K562 (cell line): ENCODE data around the gene HP1BP3. TPM values are rescaled to one million over a fixed set of nuclear protein-coding genes. Genes with fewer than 3 reads are reported as not detected.
A peak's percentile ranks its signal among the peaks of the same experiment; 100 is the strongest.

Experiments used
- ATAC-seq: fragments of 200-7000 bp; cut with Tn5 transposase; 3 replicates; pipeline ENCODE4 v1.9.1; 2020; ENCODE audit warnings: moderate library complexity
- BruUV-seq: library from RNA; stranded (reverse); fragments of 400-500 nt; replicated peaks from 2 replicates; lab custom pipeline; 2021; lab: Mats Ljungman, UMichigan
- CTCF ChIA-PET: fragments of 300-600 bp; formaldehyde crosslinking; extraction: SDS; loops from one replicate; lab custom pipeline; 2021; ENCODE audit warnings: low intra/inter-chr PET ratio; lab: Yijun Ruan, JAX
- POLR2A ChIA-PET: fragments of 300-600, 350-650 bp; sonication (Branson Sonifier 250); formaldehyde crosslinking; extraction: SDS; loops from one replicate; lab custom pipeline; 2021; ENCODE audit warnings: antibody characterized with exemption, inconsistent platforms; lab: Yijun Ruan, JAX
- DNase-seq, 4 experiments: peaks; one replicate each; pipeline versions ENCODE4 v3.0.0 to v3.0.0-alpha.2; 2011 to 2018; ENCODE audit warnings: low spot score in 3 of 4, mixed read lengths in 3 of 4; ENCODE audit errors: extremely low read depth in 1 of 4
- FAIRE-seq: peaks from 2 replicates; lab custom pipeline; 2011; peaks lifted over from hg19 to GRCh38; lab: Jason Lieb, UNC
- H2AFZ ChIP-seq: 2 replicates; pipeline ENCODE4 v1.6.0; 2011; ENCODE audit warnings: low read depth, low read length, control low read depth, inconsistent platforms
- H3K27ac ChIP-seq: fragments of 200-600 bp; 3 replicates; pipeline ENCODE4 v1.8.0; 2011; ENCODE audit warnings: low read depth, mild to moderate bottlenecking, control low read depth, inconsistent platforms, low read length, moderate library complexity, mixed read lengths; ENCODE audit errors: extremely low read depth
- H3K27me3 ChIP-seq, 2 experiments: fragments of 300-600 bp in 1 of 2; 2 replicates in 1 of 2; 3 replicates in 1 of 2; pipeline versions ENCODE4 v1.6.0 to v1.8.0; 2011; ENCODE audit warnings: inconsistent platforms in 2 of 2, low read length in 2 of 2, mild to moderate bottlenecking in 1 of 2, mixed read lengths in 1 of 2, moderate library complexity in 1 of 2; ENCODE audit not compliant: control insufficient read depth in 2 of 2, insufficient read depth in 2 of 2
- H3K36me3 ChIP-seq: fragments of 300-600 bp; 3 replicates; pipeline ENCODE4 v1.8.0; 2011; ENCODE audit warnings: mild to moderate bottlenecking, low read length, inconsistent platforms; ENCODE audit not compliant: control insufficient read depth, insufficient read depth
- H3K4me1 ChIP-seq, 2 experiments: fragments of 200-600 bp in 1 of 2; replicated peaks in 1 of 2; 2 replicates in 1 of 2; 3 replicates in 1 of 2; pipeline versions ENCODE4 v1.5.1 to v1.8.0; 2011; ENCODE audit warnings: inconsistent platforms in 2 of 2, low read length in 2 of 2, mild to moderate bottlenecking in 1 of 2, mixed read lengths in 1 of 2, moderate library complexity in 1 of 2; ENCODE audit not compliant: control insufficient read depth in 2 of 2, insufficient read depth in 2 of 2
- H3K4me2 ChIP-seq: 2 replicates; pipeline ENCODE4 v1.6.1; 2011; ENCODE audit warnings: low read length, control low read depth, inconsistent platforms, mixed read lengths; ENCODE audit not compliant: insufficient read depth
- H3K4me3 ChIP-seq: fragments of 200-600 bp; sonication (generic), shearing (Covaris generic); 2 replicates; pipeline ENCODE4 v1.5.1; 2016; ENCODE audit warnings: control low read depth, inconsistent platforms
- H3K79me2 ChIP-seq: fragments of 200-600 bp; 3 replicates; pipeline ENCODE4 v1.8.0; 2011; ENCODE audit warnings: low read length, inconsistent platforms; ENCODE audit not compliant: control insufficient read depth, insufficient read depth
- H3K9ac ChIP-seq, 2 experiments: 2 replicates each; pipeline versions ENCODE4 v1.6.0 to v1.6.1; 2011; ENCODE audit warnings: low read depth in 2 of 2, low read length in 2 of 2, control low read depth in 1 of 2, inconsistent platforms in 1 of 2, mild to moderate bottlenecking in 1 of 2, mixed read lengths in 1 of 2; ENCODE audit not compliant: insufficient read depth in 1 of 2
- H3K9me1 ChIP-seq: one replicate; pipeline ENCODE4 v1.6.0; 2011; ENCODE audit warnings: inconsistent platforms, mild to moderate bottlenecking, low read length, moderate library complexity; ENCODE audit not compliant: control insufficient read depth, insufficient read depth
- H3K9me3 ChIP-seq: replicated peaks from 2 replicates; pipeline ENCODE4 v1.5.1; 2011; ENCODE audit warnings: low read depth, low read length, inconsistent platforms; ENCODE audit not compliant: control insufficient read depth, insufficient read depth
- H4K20me1 ChIP-seq: replicated peaks from 2 replicates; pipeline ENCODE4 v1.6.1; 2011; ENCODE audit warnings: low read length, inconsistent platforms, mixed read lengths; ENCODE audit not compliant: control insufficient read depth, insufficient read depth
- E2F8 ChIP-seq: fragments of 450-650 bp; IDR thresholded peaks from 2 replicates; pipeline ENCODE4 v1.7.1; 2018; ENCODE audit warnings: mild to moderate bottlenecking, low read depth; ENCODE audit not compliant: partially characterized antibody
- ZNF740 ChIP-seq, 3 experiments: fragments of 200-800 bp in 1 of 3; sonication (Bioruptor generic) in 1 of 3; sonication (generic) in 1 of 3; formaldehyde crosslinking in 1 of 3; IDR thresholded peaks; 2 replicates each; pipeline versions ENCODE4 v1.6.1 to v1.8.0; 2016 to 2022; ENCODE audit warnings: mild to moderate bottlenecking in 2 of 3, missing compliant biosample characterization in 2 of 3, missing genetic modification characterization in 2 of 3, missing genetic modification reagents in 1 of 3
- WGBS: fragments of 100-300 bp; shearing (Covaris generic); methylation state at CpG from one replicate; pipeline ENCODE4 v1.1.6; 2016; ENCODE audit warnings: low coverage, mixed read lengths; ENCODE audit not compliant: insufficient coverage; ENCODE audit errors: missing lambda C conversion rate; 5-methylcytosine and 5-hydroxymethylcytosine counted together
- in situ Hi-C: fragments of 300-500 bp; cut with MboI; formaldehyde crosslinking; loops from 4 replicates; pipeline ENCODE4 v1.15.0; 2018; ENCODE audit warnings: inconsistent platforms, mixed read lengths
- intact Hi-C: fragments of 100-400 bp; cut with micrococcal nuclease; formaldehyde crosslinking; loops from 2 replicates; pipeline ENCODE4 v1.14.2; 2022
- polyA plus RNA-seq, 8 experiments: library from polyadenylated mRNA; depleted of rRNA in 4 of 8; stranded (reverse) in 5 of 8; unstranded in 3 of 8; fragments of >200 nt; fragmentation: Nextera tagmentation in 2 of 8; fragmentation: Illumina TruSeq in 1 of 8; extraction: Ambion mirVana in 2 of 8; extraction: Trizol in 1 of 8; gene quantifications; 2 replicates each; pipeline versions ENCODE4 v1.2.1 to v1.2.3, GENCODE V29; 2011 to 2014; ENCODE audit warnings: inconsistent platforms in 1 of 8, missing spikeins in 1 of 8
- total RNA-seq, 7 experiments: library from RNA; depleted of rRNA in 6 of 7; stranded (reverse); fragments of >200 nt in 6 of 7; fragmentation: Illumina TruSeq in 2 of 7; extraction: Trizol in 2 of 7; gene quantifications; 2 replicates each; pipeline versions ENCODE4 v1.2.1 to v1.2.3, GENCODE V29; 2011 to 2021; ENCODE audit warnings: low replicate concordance in 1 of 7

HP1BP3 gene
- total and polyA plus RNA-seq, 9 of the 15 experiments (the other 6 are each of a cell fraction or from before 2014, with no cell fraction given): 57.3 to 513 (median 240) TPM

GRCh38 chr1:20697563-20697962 lies 89.5 kb downstream of the HP1BP3 start:
- peaks cover 3 to 25% of the 10 kb centered on the region in 2 experiments; a peak in 3 of 5 replicates for H3K4me1 ChIP-seq
- no peaks in the 10 kb centered on the region for H3K9me1 ChIP-seq
- no peak for DNase-seq
- no peak overlapping the region for H3K27ac ChIP-seq
- no peaks in the 10 kb centered on the region for H3K36me3 ChIP-seq
- no peak for ATAC-seq
- H3K4me2 ChIP-seq: no peak overlapping the region
- WGBS: 60% methylated on average over 12 of the region's 12 CpGs
- peaks cover 4 to 30% of the 10 kb centered on the region in 2 experiments; a peak in 4 of 5 replicates for H3K27me3 ChIP-seq
- CTCF ChIA-PET: interaction anchor here (0.6 to 2.7 kb wide), 4 partner anchors 143 to 532 kb away, joined by 3 to 33 read pairs (median 3); no protein-coding TSS in a partner anchor
- intact Hi-C loops: loop anchor here (2.0 to 10.0 kb wide), 4 partner anchors 35 to 497 kb away; partner anchors contain the start of gene SH2D5
- in situ Hi-C loops: loop anchor here (5.0 kb wide), 1 partner anchor 510 kb away; no protein-coding TSS in a partner anchor
- no peaks in the 10 kb centered on the region for H3K9me3 ChIP-seq
- POLR2A ChIA-PET: interaction anchor here (0.6 kb wide), 1 partner anchor 20 kb away, joined by 3 read pairs; the partner anchor contains the start of gene KIF17
- no peaks in the 10 kb centered on the region for H3K79me2 ChIP-seq
- peak overlapping the region; percentile 98; the same call in 1 of the 2 replicates for H2AFZ ChIP-seq
- no peak for FAIRE-seq
- peak; percentile 74; the same call in 1 of the 2 replicates for TF ChIP-seq ZNF740 (CRISPR knock-in tag; IDR thresholded peaks at IDR 0.05)
- TF ChIP-seq ZNF740 (tag; IDR thresholded peaks at IDR 0.05): no peak
- TF ChIP-seq E2F8: no peak
- H3K9ac ChIP-seq: 0 out of 4 replicates have a peak overlapping the region, but pooled peaks of 1 of the 2 experiments have one; percentile 69
- no peak overlapping the region for H3K4me3 ChIP-seq
- no peaks in the 10 kb centered on the region for H4K20me1 ChIP-seq
- no TSS peak for BruUV-seq
